ENCODE data around the gene SDK1. TPM values are rescaled to one million over a fixed set of nuclear protein-coding genes. Genes with fewer than 3 reads are reported as not detected.

SDK1 gene
- total and polyA plus RNA-seq, 2 experiments from 2014 or later: 2.1 to 10.0 TPM

GRCh38 chr7:3943779-3944520 is 642.9 kb downstream of the SDK1 start:
- Mint-ChIP-seq H3K27ac (no peak overlapping the region), H3K4me3 (no peak overlapping the region), H3K36me3 (ENCODE audit: low read depth) (peaks cover 18% of the 10 kb centered on the region), H3K9me3 (peaks cover 16% of the 10 kb centered on the region), H3K4me1 (peaks cover 10% of the 10 kb centered on the region), H3K27me3 (ENCODE audit: insufficient read depth, low read depth, poor library complexity) (peaks cover 7% of the 10 kb centered on the region)
- no peaks in the 10 kb centered on the region for H3K9me2 ChIP-seq (ENCODE audit: insufficient read depth)
- H3K27me3 ChIP-seq (ENCODE audit: insufficient read depth): no peaks in the 10 kb centered on the region
- no peak overlapping the region; the same call in 1 of the 2 replicates for H3K27ac ChIP-seq (ENCODE audit: low read depth)
- ATAC-seq (no peak), DNase-seq (ENCODE audit: low spot score) (no peak)
- no peaks in the 10 kb centered on the region for H3K79me2 ChIP-seq (replicated peaks; ENCODE audit: insufficient read depth)
- H3K4me2 ChIP-seq: peak overlapping the region; percentile 45; the same call in 1 of the 2 replicates
- no peak overlapping the region for H3K4me3 ChIP-seq
- no peaks in the 10 kb centered on the region for H4K20me1 ChIP-seq (replicated peaks; ENCODE audit: insufficient read depth)
- TF ChIP-seq CTCF (conservative IDR thresholded peaks at IDR 0.05; ENCODE audit: low read depth in 2 of 2): no peak
- TF ChIP-seq NANOG (IDR thresholded peaks at IDR 0.05; ENCODE audit: borderline replicate concordance): no peak
- no peak for TF ChIP-seq ETS1 (IDR thresholded peaks at IDR 0.05)
- no peak for TF ChIP-seq ZNF462 (CRISPR knock-in tag; IDR thresholded peaks at IDR 0.05)
- no peak for TF ChIP-seq ZNF114 (CRISPR knock-in tag; IDR thresholded peaks at IDR 0.05)
- TF ChIP-seq JUNB (IDR thresholded peaks at IDR 0.05; ENCODE audit: unreplicated experiment): no peak
- TF ChIP-seq REST (IDR thresholded peaks at IDR 0.05; ENCODE audit: unreplicated experiment): no peak
- TF ChIP-seq EZH2 (IDR thresholded peaks at IDR 0.05; ENCODE audit: low read depth, unreplicated experiment): no peak
- no peak for TF ChIP-seq ZNF331 (CRISPR knock-in tag; IDR thresholded peaks at IDR 0.05; ENCODE audit: low read depth)
- TF ChIP-seq EZH2phosphoT487 (IDR thresholded peaks at IDR 0.05; ENCODE audit: unreplicated experiment): no peak
- TF ChIP-seq STAT1 (IDR thresholded peaks at IDR 0.05; ENCODE audit: unreplicated experiment): no peak
- TF ChIP-seq POLR2AphosphoS5 (IDR thresholded peaks at IDR 0.05; ENCODE audit: low read depth): no peak
- TF ChIP-seq CREB1 (CRISPR knock-in tag; IDR thresholded peaks at IDR 0.05; ENCODE audit: low read depth): no peak
- no peaks in the 10 kb centered on the region for H3K36me3 ChIP-seq (ENCODE audit: insufficient read depth)
- H3F3A ChIP-seq (replicated peaks; ENCODE audit: low read depth): no peaks in the 10 kb centered on the region
- 0 out of 2 replicates have a peak overlapping the region, but pooled peaks have one; percentile 72 for H2AFZ ChIP-seq
- H3K4me1 ChIP-seq (ENCODE audit: insufficient read depth): peaks cover 12% of the 10 kb centered on the region

All from GM23338 (cell line).